ENCODE measurements around the gene CD99L2.

DNA sequence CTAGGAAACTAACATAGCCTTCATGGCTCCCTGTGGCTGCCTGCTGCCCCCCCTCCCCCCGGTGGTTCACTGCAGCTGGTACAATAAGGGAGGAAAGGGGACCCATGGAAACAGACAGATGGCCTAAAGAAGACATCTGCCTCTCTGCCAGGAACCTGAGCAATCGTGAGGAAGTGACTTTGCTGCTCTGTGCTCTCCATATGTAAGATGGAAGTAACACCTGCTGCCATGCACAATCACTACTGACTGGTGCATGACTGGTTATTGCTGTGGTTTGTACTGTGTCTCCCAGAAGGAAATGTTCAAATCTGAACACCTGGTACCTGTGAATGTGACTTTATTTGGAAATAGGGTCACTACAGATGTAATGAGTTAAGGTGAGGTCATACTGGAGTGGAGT lies 43.6 kb downstream of the CD99L2 start:
- TF ChIP-seq, protein P1, sequence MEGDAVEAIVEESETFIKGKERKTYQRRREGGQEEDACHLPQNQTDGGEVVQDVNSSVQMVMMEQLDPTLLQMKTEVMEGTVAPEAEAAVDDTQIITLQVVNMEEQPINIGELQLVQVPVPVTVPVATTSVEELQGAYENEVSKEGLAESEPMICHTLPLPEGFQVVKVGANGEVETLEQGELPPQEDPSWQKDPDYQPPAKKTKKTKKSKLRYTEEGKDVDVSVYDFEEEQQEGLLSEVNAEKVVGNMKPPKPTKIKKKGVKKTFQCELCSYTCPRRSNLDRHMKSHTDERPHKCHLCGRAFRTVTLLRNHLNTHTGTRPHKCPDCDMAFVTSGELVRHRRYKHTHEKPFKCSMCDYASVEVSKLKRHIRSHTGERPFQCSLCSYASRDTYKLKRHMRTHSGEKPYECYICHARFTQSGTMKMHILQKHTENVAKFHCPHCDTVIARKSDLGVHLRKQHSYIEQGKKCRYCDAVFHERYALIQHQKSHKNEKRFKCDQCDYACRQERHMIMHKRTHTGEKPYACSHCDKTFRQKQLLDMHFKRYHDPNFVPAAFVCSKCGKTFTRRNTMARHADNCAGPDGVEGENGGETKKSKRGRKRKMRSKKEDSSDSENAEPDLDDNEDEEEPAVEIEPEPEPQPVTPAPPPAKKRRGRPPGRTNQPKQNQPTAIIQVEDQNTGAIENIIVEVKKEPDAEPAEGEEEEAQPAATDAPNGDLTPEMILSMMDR (IDR thresholded peaks at IDR 0.05; ENCODE audit: low read depth, low read length, poor library complexity, severe bottlenecking), result no peak
- TF ChIP-seq EZH2phosphoT487 (IDR thresholded peaks at IDR 0.05; ENCODE audit: borderline replicate concordance, low read length), result no peak
